Hematopoietic multipotent progenitor cell treated with erythropoietin and hydrocortisone succinate and interleukin-3 and kit ligand, for 17 days (in vitro differentiated cells): ENCODE measurements around the gene AMDHD2.

Source experiments
- DNase-seq: peaks from one replicate; pipeline ENCODE4 v3.0.0-alpha.2; 2015; ENCODE audit warnings: low spot score

The AMDHD2 gene

DNA sequence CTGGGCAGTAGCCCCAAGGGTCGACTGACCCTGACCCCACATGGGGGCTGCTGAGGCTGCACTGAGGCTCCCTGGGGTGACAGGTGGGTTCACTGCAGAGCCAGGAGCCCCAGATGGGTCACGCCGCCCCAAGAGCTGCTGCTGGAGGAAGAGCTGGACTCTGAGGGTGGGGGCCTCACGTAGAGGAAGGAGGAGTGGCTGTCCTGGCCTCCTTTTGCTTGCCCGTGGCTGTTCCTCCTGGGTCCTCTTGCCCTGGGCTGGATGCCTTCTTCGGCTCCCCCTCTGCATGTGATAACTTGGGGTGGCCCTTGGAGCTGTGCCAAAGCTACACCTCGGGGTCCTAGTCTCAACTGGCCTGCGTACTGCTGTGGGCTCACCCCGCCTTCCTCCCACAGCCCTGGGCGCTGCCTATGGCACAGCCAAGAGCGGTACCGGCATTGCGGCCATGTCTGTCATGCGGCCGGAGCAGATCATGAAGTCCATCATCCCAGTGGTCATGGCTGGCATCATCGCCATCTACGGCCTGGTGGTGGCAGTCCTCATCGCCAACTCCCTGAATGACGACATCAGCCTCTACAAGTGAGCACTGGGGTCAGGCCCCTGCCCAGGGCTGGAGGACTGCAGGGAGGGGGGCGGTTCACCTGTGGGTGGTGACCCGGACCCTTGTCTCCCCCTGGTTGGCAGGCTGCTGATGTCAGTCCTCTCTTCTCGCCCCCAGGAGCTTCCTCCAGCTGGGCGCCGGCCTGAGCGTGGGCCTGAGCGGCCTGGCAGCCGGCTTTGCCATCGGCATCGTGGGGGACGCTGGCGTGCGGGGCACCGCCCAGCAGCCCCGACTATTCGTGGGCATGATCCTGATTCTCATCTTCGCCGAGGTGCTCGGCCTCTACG is 1.1 kb upstream of the AMDHD2 start:
- peak; percentile 54 for DNase-seq

- no peak for DNase-seq
These were observed 475 bp upstream of the AMDHD2 start for GRCh38 chr16:2519711-2520080.

DNA sequence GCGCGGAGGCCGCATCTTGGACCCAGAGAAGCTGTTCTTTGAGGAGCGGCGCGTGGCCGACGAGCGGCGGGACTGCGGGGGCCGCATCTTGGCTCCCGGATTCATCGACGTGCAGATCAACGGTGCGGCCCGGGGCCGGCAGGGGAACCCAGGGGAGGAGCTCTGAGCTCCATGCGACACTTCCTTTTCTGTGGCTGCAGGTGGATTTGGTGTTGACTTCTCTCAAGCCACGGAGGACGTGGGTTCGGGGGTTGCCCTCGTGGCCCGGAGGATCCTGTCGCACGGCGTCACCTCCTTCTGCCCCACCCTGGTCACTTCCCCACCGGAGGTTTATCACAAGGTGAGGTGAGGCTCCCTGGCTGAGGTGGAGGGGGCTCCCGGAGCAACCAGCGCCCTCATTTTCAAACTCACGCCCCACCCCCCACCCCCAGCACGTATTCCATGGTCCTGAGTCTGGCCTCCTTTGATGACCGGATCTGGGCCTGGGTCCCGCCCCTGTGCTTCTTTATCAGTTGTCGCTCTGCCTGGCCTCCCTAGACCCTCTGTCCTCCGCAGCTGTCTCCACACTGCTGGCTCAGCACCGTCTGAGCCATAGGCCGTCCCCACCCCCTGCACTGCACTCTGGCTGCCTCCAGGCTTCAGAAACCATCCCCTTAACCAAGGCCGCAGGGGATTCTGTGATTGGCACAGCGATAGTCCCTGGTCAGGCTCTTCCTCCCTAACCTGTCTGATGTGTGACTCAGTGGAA is 787 bp downstream of the AMDHD2 start:
- peak; percentile 60 for DNase-seq

GRCh38 chr16:2523801-2524231 is 3.6 kb downstream of the AMDHD2 start:
- no peak for DNase-seq

GRCh38 chr16:2524339-2524938 is 4.3 kb downstream of the AMDHD2 start:
- DNase-seq: no peak

DNA sequence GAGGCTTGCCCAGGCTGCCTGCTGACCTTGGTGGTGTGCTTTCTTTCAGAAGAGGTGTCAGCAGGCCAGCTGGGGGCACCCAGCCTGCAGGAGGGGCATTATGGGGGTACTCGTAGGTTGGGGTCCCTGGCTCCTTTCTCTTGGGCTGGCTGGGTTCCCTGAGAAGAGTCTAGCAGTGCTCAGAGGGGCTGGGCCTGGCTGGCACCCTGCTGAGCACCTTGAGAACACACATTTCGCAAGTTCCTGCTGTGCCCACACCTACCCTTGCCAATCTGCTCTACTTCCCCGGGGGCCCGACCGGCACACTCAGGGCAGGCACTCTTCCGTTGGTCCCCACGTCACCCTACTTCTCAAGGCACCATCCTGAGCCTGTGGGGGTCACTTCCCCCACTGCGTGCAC is 6.0 kb downstream of the AMDHD2 start:
- DNase-seq: no peak

GRCh38 chr16:2527071-2527783 is 7.1 kb downstream of the AMDHD2 start:
- no peak for DNase-seq

GRCh38 chr16:2527784-2528100 is 7.6 kb downstream of the AMDHD2 start:
- no peak for DNase-seq

- no peak for DNase-seq
These were observed 8.2 kb downstream of the AMDHD2 start for GRCh38 chr16:2528161-2529060.

DNA sequence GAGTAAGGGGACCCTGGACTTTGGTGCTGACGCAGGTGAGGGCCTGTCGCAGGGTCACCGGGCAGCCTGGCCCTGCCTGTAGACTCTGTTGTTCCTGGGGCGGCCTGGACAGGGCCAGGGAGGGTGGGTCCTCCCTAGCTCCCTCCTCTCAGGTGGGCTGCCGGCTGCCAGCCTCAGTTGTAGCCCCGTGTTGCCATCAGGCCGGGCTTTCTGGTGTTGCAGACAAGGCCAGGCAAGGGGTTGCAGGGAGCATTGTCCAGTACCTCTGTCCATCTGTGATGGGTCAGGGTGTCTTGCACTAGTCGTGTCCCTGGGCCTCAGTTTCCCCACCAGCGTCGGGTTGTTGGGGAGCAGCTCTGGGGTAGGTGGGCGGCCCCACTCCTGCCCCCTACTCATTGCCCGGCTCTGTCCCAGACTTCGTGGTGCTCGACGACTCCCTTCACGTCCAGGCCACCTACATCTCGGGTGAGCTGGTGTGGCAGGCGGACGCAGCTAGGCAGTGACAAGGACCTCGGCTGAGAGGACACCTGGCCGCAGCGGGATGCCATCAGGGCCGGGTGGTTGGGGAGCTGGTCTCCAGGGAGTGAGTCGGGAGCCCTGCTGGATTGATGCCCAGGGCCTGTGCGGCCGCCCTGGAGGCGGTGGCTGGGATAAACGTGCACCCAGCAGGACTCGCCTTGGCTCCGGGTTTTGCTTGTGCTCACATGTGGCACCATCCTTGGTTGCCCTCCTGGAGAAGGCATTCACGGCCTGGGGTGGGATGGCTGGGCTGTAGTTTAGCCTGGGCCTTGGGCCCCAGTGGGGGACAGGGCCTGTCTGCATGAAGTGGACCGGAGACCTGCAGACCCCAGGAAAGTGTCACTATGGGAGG is 9.1 kb downstream of the AMDHD2 start:
- no peak for DNase-seq

GRCh38 chr16:2529961-2530628 is 9.9 kb downstream of the AMDHD2 start:
- DNase-seq: no peak

- no peak for DNase-seq
These were observed 10.6 kb downstream of the AMDHD2 start for GRCh38 chr16:2530629-2531318.

GRCh38 chr16:2531371-2531695 is 11.2 kb downstream of the AMDHD2 start, which contains the start of gene CEMP1:
TSS of gene CEMP1 (minus strand) at chr16:2531408. CDS start at chr16:2531073, 335 bp downstream.
- DNase-seq: no peak

- DNase-seq: peak; percentile 97
These were observed 11.7 kb downstream of the AMDHD2 start for GRCh38 chr16:2531696-2532493.

GRCh38 chr16:2532494-2533141 is 12.4 kb downstream of the AMDHD2 start:
- DNase-seq: peak; percentile 72

- DNase-seq: peak; percentile 28
These were observed 13.1 kb downstream of the AMDHD2 start for GRCh38 chr16:2533142-2533755.

DNA sequence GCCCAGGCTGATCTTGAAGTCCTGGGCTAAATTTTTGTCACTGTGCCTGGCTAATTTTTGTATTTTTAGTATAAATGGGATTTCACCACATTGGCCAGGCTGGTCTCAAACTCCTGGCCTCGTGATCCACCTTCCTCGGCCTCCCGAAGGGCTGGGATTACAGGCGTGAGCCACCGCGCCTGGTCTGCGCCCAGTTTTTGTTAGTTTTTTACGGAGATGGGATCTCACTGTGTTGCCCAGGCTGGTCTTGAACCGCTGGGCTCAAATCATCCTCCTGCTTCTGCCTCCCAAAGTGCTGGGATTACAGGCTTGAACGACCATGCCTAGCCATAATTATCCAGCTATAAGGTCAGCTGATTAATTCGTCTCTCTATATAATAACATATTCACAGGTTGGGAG is 13.7 kb downstream of the AMDHD2 start:
- DNase-seq: no peak
